Brain microvascular endothelial cell (primary cell): ENCODE results near the gene RAPGEF6.

Source experiments
- DNase-seq: peaks from one replicate; pipeline ENCODE4 v3.0.0-alpha.2; 2020
- H3K27ac ChIP-seq: fragments of 250-450 bp; sonication (Bioruptor Pico); 2 replicates; pipeline ENCODE4 v1.5.1; 2020; ENCODE audit warnings: mild to moderate bottlenecking, moderate library complexity
- H3K27me3 ChIP-seq: fragments of 250-450 bp; sonication (Bioruptor Pico); replicated peaks from 2 replicates; pipeline ENCODE4 v1.5.1; 2020; ENCODE audit warnings: mild to moderate bottlenecking
- H3K36me3 ChIP-seq: fragments of 250-450 bp; sonication (Bioruptor Pico); replicated peaks from 2 replicates; pipeline ENCODE4 v1.5.1; 2020; ENCODE audit warnings: mild to moderate bottlenecking
- H3K4me3 ChIP-seq: 2 replicates; pipeline ENCODE4 v1.5.1; 2011; ENCODE audit warnings: low read depth, mild to moderate bottlenecking, control low read depth, low read length, moderate library complexity
- in situ Hi-C: cut with HindIII; loops from 2 replicates; pipeline ENCODE4 v1.10.0; 2017; ENCODE audit warnings: low sequenced_read_pairs, low pct_ligation_motif_present
- TF ChIP-seq, protein P1 (sequence below): IDR thresholded peaks from 2 replicates; pipeline ENCODE4 v1.5.1; 2011; ENCODE audit warnings: low read depth, mild to moderate bottlenecking, moderate library complexity, low read length, control low read depth, inconsistent platforms; ENCODE audit errors: missing control alignments

RAPGEF6 gene

GRCh38 chr5:131532031-131532640, 102.9 kb downstream of the RAPGEF6 start:
- H3K36me3 ChIP-seq = no peaks in the 10 kb centered on the region
- H3K4me3 ChIP-seq = no peak overlapping the region
- H3K27ac ChIP-seq = no peak overlapping the region
- H3K27me3 ChIP-seq = no peaks in the 10 kb centered on the region
- TF ChIP-seq, protein P1, sequence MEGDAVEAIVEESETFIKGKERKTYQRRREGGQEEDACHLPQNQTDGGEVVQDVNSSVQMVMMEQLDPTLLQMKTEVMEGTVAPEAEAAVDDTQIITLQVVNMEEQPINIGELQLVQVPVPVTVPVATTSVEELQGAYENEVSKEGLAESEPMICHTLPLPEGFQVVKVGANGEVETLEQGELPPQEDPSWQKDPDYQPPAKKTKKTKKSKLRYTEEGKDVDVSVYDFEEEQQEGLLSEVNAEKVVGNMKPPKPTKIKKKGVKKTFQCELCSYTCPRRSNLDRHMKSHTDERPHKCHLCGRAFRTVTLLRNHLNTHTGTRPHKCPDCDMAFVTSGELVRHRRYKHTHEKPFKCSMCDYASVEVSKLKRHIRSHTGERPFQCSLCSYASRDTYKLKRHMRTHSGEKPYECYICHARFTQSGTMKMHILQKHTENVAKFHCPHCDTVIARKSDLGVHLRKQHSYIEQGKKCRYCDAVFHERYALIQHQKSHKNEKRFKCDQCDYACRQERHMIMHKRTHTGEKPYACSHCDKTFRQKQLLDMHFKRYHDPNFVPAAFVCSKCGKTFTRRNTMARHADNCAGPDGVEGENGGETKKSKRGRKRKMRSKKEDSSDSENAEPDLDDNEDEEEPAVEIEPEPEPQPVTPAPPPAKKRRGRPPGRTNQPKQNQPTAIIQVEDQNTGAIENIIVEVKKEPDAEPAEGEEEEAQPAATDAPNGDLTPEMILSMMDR = no peak
- DNase-seq = no peak
- in situ Hi-C loops = no loop called here

DNA sequence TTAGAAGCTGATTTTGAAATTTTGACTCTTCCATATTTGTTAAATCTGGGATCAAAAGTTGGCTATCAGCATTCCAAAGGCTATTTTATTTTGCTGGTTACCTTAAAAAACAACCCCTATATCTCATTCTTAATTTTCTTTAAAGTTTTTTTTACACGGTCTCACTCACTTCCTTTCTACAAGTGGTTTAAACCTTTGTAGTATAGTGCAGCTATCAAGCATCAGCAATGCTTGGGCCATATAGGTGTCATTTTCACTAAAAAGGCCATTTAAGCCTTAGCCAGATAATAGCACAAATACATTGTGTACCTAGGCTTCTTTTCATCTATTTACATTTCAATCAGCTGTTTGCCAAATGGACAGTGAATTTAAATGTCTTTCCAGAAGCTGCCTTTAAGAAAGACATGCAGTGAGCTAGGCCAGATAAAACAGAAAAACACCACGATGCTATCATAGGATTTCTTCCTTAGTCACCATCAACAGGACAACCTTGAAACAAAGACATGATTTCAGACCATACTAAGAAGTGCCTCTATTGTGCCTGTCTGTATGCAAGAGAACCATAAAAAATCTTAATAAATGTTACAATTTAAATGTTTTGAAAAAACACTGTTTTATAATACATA, 104.2 kb downstream of the RAPGEF6 start:
- Histone ChIP-seq H3K27me3 (no peaks in the 10 kb centered on the region), H3K27ac (no peak overlapping the region), H3K4me3 (no peak overlapping the region), H3K36me3 (no peaks in the 10 kb centered on the region)
- in situ Hi-C loops = no loop called here
- no peak for DNase-seq
- TF ChIP-seq, protein P1 = no peak

DNA sequence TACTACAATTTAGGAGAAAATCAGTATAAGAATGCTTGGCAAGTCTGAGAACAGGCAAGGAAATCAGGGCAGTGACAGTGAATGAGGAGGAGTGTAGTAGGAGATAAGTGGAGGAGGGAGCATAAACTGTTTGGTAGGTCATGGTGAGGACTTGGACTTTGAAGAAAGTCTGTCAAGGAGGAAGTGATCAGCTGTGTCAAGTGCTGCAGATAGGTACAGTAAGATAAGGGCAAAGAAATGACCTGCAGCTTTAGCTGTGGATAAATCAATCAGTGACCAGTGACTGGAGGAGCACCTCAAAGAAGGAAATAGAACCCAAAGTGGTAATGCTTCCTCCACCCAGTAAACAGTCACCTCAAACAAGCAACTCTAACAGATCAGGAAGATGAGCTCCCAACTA, 106.3 kb downstream of the RAPGEF6 start:
- Histone ChIP-seq H3K4me3 (no peak overlapping the region), H3K36me3 (no peaks in the 10 kb centered on the region), H3K27me3 (no peaks in the 10 kb centered on the region), H3K27ac (no peak overlapping the region)
- TF ChIP-seq, protein P1 = no peak
- no peak for DNase-seq
- in situ Hi-C loops = no loop called here

DNA sequence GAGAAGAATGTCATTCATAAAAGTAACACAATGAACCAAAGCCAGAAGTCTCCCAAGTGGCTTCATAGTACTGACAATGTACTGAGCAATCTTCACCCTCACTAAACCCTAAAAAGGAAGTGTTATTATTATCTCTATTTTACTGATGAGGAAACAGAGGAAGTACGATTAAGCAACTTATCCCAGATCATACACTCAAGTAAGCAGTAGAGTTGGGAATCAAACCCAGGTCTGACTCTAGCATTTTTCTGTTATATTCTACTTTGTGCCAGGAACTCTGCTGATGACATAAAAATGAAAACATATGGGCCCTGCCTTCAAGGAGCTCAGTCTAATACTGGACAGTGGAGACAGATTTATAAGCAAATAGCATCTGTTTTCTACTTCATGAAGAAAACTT, 109.2 kb downstream of the RAPGEF6 start:
- Histone ChIP-seq H3K36me3 (no peaks in the 10 kb centered on the region), H3K27me3 (no peaks in the 10 kb centered on the region), H3K4me3 (no peak overlapping the region), H3K27ac (no peak overlapping the region)
- TF ChIP-seq, protein P1 = no peak
- in situ Hi-C loops = no loop called here
- no peak for DNase-seq

- H3K4me3 ChIP-seq = no peak overlapping the region
- TF ChIP-seq, protein P1 = no peak
- no peaks in the 10 kb centered on the region for H3K36me3 ChIP-seq
- H3K27me3 ChIP-seq = no peaks in the 10 kb centered on the region
- in situ Hi-C loops = no loop called here
- DNase-seq = no peak
- H3K27ac ChIP-seq = no peak overlapping the region
Measured at GRCh38 chr5:131524431-131524830, 110.6 kb downstream of the RAPGEF6 start.
